C4-2B (cell line): Measurements from ENCODE around the gene AKNAD1.

Experiments
- H3K27ac ChIP-seq: fragments of 450-650 bp; 2 replicates; pipeline ENCODE4 v1.5.1; 2017
- CTCF ChIP-seq: fragments of 450-650 bp; conservative IDR thresholded peaks from 2 replicates; pipeline ENCODE4 v1.5.1; 2017; ENCODE audit warnings: mild to moderate bottlenecking
- ZFX ChIP-seq: fragments of 450-650 bp; IDR thresholded peaks from 2 replicates; pipeline ENCODE4 v1.6.1; 2017

Gene AKNAD1

GRCh38 chr1:108826081-108826635 is 30.7 kb downstream of the AKNAD1 start:
- TF ChIP-seq CTCF, result no peak
- TF ChIP-seq ZFX, result no peak
- no peak overlapping the region for H3K27ac ChIP-seq

GRCh38 chr1:108824051-108824450 is 32.8 kb downstream of the AKNAD1 start:
- TF ChIP-seq ZFX (no peak), CTCF (no peak)
- no peak overlapping the region for H3K27ac ChIP-seq

GRCh38 chr1:108823632-108824031 is 33.3 kb downstream of the AKNAD1 start:
- TF ChIP-seq CTCF (no peak), ZFX (no peak)
- no peak overlapping the region for H3K27ac ChIP-seq

GRCh38 chr1:108819878-108820277 is 37.0 kb downstream of the AKNAD1 start:
- TF ChIP-seq ZFX (no peak), CTCF (no peak)

GRCh38 chr1:108817811-108818210 is 39.1 kb downstream of the AKNAD1 start:
- TF ChIP-seq ZFX (no peak), CTCF (no peak)
- no peak overlapping the region for H3K27ac ChIP-seq

More at GRCh38 chr1:108819878-108820277, 37.0 kb downstream of the AKNAD1 start:
- H3K27ac ChIP-seq, result no peak overlapping the region

GRCh38 chr1:108817016-108817415 is 39.9 kb downstream of the AKNAD1 start:
- TF ChIP-seq ZFX (no peak), CTCF (no peak)
- H3K27ac ChIP-seq, result no peak overlapping the region

- TF ChIP-seq CTCF (no peak), ZFX (no peak)
- no peak overlapping the region for H3K27ac ChIP-seq
These were observed 40.6 kb downstream of the AKNAD1 start for GRCh38 chr1:108816049-108816893.
